Gastroesophageal sphincter (tissue), 4 donors: Measurements from ENCODE around the gene AQP12B. TPM values are rescaled to one million over a fixed set of nuclear protein-coding genes. Genes with fewer than 3 reads are reported as not detected.
"Not testable (repeated sequence)": the region's sequence is repeated elsewhere in the genome, so short reads cannot be mapped to it uniquely, and the experiment has no call there.

ENCODE experiments used
- ATAC-seq: fragments of 150-250 bp; one replicate; pipeline ENCODE4 v1.9.1; 2016; ENCODE audit warnings: mild to moderate bottlenecking, moderate library complexity
- H3K27ac ChIP-seq, 4 donors: fragments of 200-600 bp; sonication (generic) in 3 of 4; 1 replicate in 3 of 4; 2 replicates in 1 of 4; pipeline ENCODE4 v1.5.1; 2016 to 2019
- H3K27me3 ChIP-seq: fragments of 200-600 bp; sonication (generic); one replicate; pipeline ENCODE4 v1.5.1; 2019
- H3K36me3 ChIP-seq, 2 donors: fragments of 200-600 bp; sonication (generic); one replicate each; pipeline ENCODE4 v1.5.1; 2019; ENCODE audit warnings: control low read depth in 1 of 2
- H3K4me1 ChIP-seq, 3 donors: fragments of 200-600 bp; sonication (generic); 1 replicate in 2 of 3; 2 replicates in 1 of 3; pipeline ENCODE4 v1.5.1; 2016 to 2019; ENCODE audit warnings: control low read depth in 2 of 3
- H3K4me3 ChIP-seq, 2 donors: fragments of 200-600 bp; sonication (generic); one replicate each; pipeline ENCODE4 v1.5.1; 2019; ENCODE audit warnings: mild to moderate bottlenecking in 1 of 2, moderate library complexity in 1 of 2
- H3K9me3 ChIP-seq, 3 donors: fragments of 200-600 bp; sonication (generic); one replicate each; pipeline ENCODE4 v1.5.1; 2017 to 2019; ENCODE audit warnings: control low read depth in 2 of 3
- EP300 ChIP-seq: sonication (generic); formaldehyde crosslinking; IDR thresholded peaks from one replicate; pipeline ENCODE4 v1.6.1; 2017; ENCODE audit warnings: antibody characterized with exemption, mild to moderate bottlenecking
- POLR2A ChIP-seq, 2 donors: fragments of 450-650 bp; IDR thresholded peaks; one replicate each; pipeline ENCODE4 v1.6.1; 2017; ENCODE audit warnings: antibody characterized with exemption in 2 of 2, mild to moderate bottlenecking in 2 of 2, moderate library complexity in 1 of 2
- POLR2AphosphoS5 ChIP-seq: sonication (generic); formaldehyde crosslinking; IDR thresholded peaks from one replicate; pipeline ENCODE4 v1.6.1; 2017; ENCODE audit warnings: antibody characterized with exemption
- WGBS, 2 donors: methylation state at CpG; one replicate each; pipeline ENCODE4 v1.1.5; 2018; ENCODE audit warnings: low coverage in 1 of 2; 5-methylcytosine and 5-hydroxymethylcytosine counted together
- total RNA-seq, 4 donors: library from RNA; depleted of rRNA; stranded (reverse); fragments of >200 nt; gene quantifications; one replicate each; pipeline ENCODE4 v1.1.0, GENCODE V29; 2016
- TF ChIP-seq, protein P1 (sequence below), 4 experiments: fragments of 200-600 bp in 2 of 4; fragments of 450-650 bp in 2 of 4; sonication (generic) in 1 of 4; IDR thresholded peaks; one replicate each; pipeline ENCODE4 v1.5.1; 2017 to 2019; ENCODE audit warnings: antibody characterized with exemption in 4 of 4, mild to moderate bottlenecking in 2 of 4, moderate library complexity in 2 of 4

AQP12B gene
- total RNA-seq, 4 donors from 2014 or later: not detected

- Histone ChIP-seq H3K27ac (no peak overlapping the region), H3K4me3 (no peak overlapping the region), H3K9me3 (no peaks in the 10 kb centered on the region), H3K36me3 (no peaks in the 10 kb centered on the region), H3K4me1 (no peaks in the 10 kb centered on the region), H3K27me3 (peaks cover 75% of the 10 kb centered on the region)
- no peak for ATAC-seq
- 27% methylated on average over 3 of the region's 18 CpGs; no CpG with 5 or more reads in 1 of the 2 donors for WGBS, 2 donors
- TF ChIP-seq, protein P1, sequence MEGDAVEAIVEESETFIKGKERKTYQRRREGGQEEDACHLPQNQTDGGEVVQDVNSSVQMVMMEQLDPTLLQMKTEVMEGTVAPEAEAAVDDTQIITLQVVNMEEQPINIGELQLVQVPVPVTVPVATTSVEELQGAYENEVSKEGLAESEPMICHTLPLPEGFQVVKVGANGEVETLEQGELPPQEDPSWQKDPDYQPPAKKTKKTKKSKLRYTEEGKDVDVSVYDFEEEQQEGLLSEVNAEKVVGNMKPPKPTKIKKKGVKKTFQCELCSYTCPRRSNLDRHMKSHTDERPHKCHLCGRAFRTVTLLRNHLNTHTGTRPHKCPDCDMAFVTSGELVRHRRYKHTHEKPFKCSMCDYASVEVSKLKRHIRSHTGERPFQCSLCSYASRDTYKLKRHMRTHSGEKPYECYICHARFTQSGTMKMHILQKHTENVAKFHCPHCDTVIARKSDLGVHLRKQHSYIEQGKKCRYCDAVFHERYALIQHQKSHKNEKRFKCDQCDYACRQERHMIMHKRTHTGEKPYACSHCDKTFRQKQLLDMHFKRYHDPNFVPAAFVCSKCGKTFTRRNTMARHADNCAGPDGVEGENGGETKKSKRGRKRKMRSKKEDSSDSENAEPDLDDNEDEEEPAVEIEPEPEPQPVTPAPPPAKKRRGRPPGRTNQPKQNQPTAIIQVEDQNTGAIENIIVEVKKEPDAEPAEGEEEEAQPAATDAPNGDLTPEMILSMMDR (IDR thresholded peaks at IDR 0.05): no peak
- TF ChIP-seq POLR2A (IDR thresholded peaks at IDR 0.05) (no peak), POLR2AphosphoS5 (no peak), EP300 (no peak)
Measured at GRCh38 chr2:240703417-240704341, 21.0 kb upstream of the AQP12B start.

DNA sequence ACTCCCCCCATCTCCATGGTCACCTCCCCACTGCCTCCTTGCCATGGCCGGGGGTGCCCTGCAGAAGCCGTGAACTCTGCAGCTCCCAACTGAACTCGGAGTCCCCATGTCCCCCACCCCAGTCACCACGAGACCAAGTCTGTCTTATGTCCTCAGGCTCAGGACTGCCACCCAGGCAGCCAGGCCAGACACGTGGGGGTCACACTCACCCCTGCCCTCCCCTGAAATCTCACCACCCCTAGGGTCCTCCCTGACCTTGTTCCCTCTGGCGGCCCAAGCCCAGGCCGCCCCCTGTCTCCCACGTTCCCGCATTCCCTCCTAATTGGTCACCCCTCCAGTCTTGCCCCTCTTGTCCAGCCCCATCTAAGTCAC is 19.9 kb upstream of the AQP12B start:
- Histone ChIP-seq H3K4me3 (no peak overlapping the region), H3K27me3 (peaks cover 71% of the 10 kb centered on the region), H3K4me1 (no peaks in the 10 kb centered on the region), H3K9me3 (no peaks in the 10 kb centered on the region), H3K27ac (no peak overlapping the region), H3K36me3 (no peaks in the 10 kb centered on the region)
- ATAC-seq: no peak
- no peak for TF ChIP-seq POLR2AphosphoS5
- TF ChIP-seq, protein P1 (IDR thresholded peaks at IDR 0.05): no peak
- no peak for TF ChIP-seq POLR2A (IDR thresholded peaks at IDR 0.05)
- TF ChIP-seq EP300: no peak
- 64 to 74% methylated on average over 3 to 5 of the region's 9 CpGs for WGBS, 2 donors

DNA sequence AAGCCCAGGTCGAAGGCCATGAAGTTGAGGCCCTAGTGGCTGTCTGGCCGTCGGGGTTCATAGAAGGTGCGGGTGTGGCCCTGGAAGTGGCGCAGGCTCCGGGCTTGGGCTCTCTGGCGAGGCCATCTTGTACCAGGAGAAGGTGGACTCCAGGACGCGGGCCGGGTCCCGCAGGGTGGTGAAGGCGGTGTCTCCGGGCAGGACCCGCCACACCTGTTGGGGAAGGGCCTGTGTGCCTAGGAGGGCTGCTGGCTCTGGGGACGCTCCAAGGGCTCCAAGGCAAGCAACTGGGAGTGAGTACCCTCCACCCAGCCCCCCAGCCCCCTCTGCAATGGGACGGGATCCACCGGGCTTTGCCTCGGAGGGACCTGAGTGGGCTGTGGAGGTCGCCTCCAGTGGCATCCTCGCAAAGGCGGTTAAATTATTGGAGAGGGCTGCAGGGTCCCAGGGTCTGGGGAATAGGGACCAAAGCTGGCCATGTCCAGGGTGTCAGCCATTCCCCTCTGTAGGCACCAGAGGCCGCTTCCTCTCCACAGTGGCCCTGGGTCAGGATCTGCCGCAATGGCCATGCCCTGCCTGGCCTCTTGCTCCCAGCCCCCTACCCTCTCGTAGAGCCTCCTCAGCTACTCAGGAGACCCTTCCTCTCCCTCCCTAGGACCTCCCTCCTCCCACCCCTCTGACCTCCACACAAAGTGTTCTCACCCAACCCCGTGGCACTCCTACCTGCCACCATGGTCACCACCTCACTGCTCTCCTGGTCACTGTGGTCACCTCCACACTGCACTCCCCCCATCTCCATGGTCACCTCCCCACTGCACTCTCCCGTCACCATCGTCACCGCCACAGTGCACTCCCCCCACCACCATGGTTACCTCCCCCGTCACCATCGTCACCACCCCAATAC is 19.3 kb upstream of the AQP12B start:
- no peaks in the 10 kb centered on the region for H3K4me1 ChIP-seq
- no peak overlapping the region for H3K4me3 ChIP-seq
- no peaks in the 10 kb centered on the region for H3K9me3 ChIP-seq
- no peak for ATAC-seq
- TF ChIP-seq POLR2A (IDR thresholded peaks at IDR 0.05) (no peak), POLR2AphosphoS5 (no peak)
- TF ChIP-seq, protein P1 (IDR thresholded peaks at IDR 0.05): no peak
- no peak overlapping the region for H3K27ac ChIP-seq
- H3K27me3 ChIP-seq: peaks cover 64% of the 10 kb centered on the region
- no peaks in the 10 kb centered on the region for H3K36me3 ChIP-seq
- WGBS, 2 donors: 82 to 90% methylated on average over 2 to 9 of the region's 30 CpGs

DNA sequence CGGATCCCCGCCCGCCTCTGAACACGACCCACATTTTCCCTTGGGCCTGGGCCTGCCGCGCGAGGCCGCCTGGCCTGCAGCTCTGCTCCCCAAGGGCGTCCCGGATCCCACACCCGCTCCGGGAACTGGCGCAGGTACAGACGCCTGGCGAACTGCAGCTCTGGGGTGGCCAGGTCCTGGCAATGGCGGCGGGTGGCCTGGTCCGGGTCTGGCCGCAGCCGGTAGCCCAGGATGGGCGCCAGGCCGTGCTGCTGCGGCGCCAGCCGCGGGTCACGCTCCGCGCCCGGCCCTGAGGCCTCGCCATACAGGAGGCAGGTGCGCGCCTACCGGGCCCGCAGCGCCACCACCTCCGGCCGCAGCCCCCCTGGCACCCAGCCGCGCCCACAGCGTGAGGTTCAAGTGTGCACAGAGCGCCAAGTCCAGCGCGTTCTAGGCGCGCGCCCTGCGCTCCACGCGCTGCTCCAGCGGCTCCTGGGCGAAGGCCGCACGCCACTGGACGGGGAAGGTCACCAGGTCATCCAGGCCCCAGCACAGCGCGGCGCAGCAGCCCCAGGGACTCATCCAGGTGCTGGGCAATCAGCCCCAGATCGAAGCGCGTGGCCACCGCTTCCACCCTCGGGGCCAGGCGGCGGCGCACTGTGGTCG is 18.5 kb upstream of the AQP12B start:
- WGBS, 2 donors: 96% methylated on average over 4 of the region's 67 CpGs; no CpG with 5 or more reads in 1 of the 2 donors
- TF ChIP-seq, protein P1 (IDR thresholded peaks at IDR 0.05): no peak
- TF ChIP-seq POLR2AphosphoS5: no peak
- TF ChIP-seq EP300: no peak
- no peak for TF ChIP-seq POLR2A (IDR thresholded peaks at IDR 0.05)
- Histone ChIP-seq H3K27me3 (peaks cover 61% of the 10 kb centered on the region), H3K9me3 (no peaks in the 10 kb centered on the region), H3K36me3 (no peaks in the 10 kb centered on the region), H3K4me1 (no peaks in the 10 kb centered on the region), H3K27ac (no peak overlapping the region), H3K4me3 (no peak overlapping the region)
- ATAC-seq: no peak

GRCh38 chr2:240700616-240701015 is 17.9 kb upstream of the AQP12B start:
- H3K4me3 ChIP-seq, H3K27ac ChIP-seq, H3K9me3 ChIP-seq, H3K36me3 ChIP-seq, ATAC-seq, H3K4me1 ChIP-seq: not testable (repeated sequence)
- H3K27me3 ChIP-seq: peaks cover 55% of the 10 kb centered on the region
- WGBS, 2 donors: 60 to 90% methylated on average over 1 to 4 of the region's 21 CpGs

DNA sequence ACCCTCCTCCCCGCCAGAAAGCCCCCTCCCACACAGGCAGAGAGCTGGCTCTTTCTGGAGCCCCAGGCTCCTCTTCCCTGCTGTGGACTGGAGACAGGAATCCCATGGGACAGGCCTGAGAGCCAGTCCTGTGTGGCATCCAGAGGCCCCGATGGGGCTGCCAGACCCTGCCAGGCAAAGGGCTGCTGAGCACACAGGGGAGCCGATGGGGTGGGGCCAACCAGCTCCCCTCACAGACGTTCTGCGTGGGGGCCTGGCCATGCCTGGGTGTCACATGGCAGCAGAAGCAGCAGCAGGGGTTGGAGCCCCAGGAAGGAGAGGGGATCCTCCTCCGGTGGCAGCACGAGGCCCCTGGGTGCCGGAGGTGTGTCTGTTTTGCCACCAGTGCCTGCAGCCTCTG is 17.1 kb upstream of the AQP12B start:
- not testable (repeated sequence) for H3K4me1 ChIP-seq, H3K36me3 ChIP-seq, H3K4me3 ChIP-seq, H3K9me3 ChIP-seq, H3K27ac ChIP-seq, ATAC-seq
- 30% methylated on average over 4 of the region's 8 CpGs; no CpG with 5 or more reads in 1 of the 2 donors for WGBS, 2 donors
- peaks cover 50% of the 10 kb centered on the region for H3K27me3 ChIP-seq

- peaks cover 42% of the 10 kb centered on the region for H3K27me3 ChIP-seq
- H3K36me3 ChIP-seq: not testable (repeated sequence)
Measured at GRCh38 chr2:240698852-240699561, 16.3 kb upstream of the AQP12B start.

More at GRCh38 chr2:240698852-240699561, 16.3 kb upstream of the AQP12B start:
- WGBS, 2 donors: no CpG with 5 or more reads among the region's 33 CpGs
- not testable (repeated sequence) for H3K9me3 ChIP-seq, H3K27ac ChIP-seq, H3K4me3 ChIP-seq, H3K4me1 ChIP-seq
- peak; percentile 31 for ATAC-seq
